Measurements from ENCODE around the gene TSPAN3.

GRCh38 chr15:77030048-77030927 lies 40.6 kb downstream of the TSPAN3 start:
- TF ChIP-seq CTCF (conservative IDR thresholded peaks at IDR 0.05; ENCODE audit: low read length) (no peak), EZH2phosphoT487 (IDR thresholded peaks at IDR 0.05; ENCODE audit: borderline replicate concordance, low read depth, low read length) (no peak)

Data from OCI-LY7 (cell line).